Measurements from ENCODE around the gene ATP5F1D.

- TF ChIP-seq, protein P1, sequence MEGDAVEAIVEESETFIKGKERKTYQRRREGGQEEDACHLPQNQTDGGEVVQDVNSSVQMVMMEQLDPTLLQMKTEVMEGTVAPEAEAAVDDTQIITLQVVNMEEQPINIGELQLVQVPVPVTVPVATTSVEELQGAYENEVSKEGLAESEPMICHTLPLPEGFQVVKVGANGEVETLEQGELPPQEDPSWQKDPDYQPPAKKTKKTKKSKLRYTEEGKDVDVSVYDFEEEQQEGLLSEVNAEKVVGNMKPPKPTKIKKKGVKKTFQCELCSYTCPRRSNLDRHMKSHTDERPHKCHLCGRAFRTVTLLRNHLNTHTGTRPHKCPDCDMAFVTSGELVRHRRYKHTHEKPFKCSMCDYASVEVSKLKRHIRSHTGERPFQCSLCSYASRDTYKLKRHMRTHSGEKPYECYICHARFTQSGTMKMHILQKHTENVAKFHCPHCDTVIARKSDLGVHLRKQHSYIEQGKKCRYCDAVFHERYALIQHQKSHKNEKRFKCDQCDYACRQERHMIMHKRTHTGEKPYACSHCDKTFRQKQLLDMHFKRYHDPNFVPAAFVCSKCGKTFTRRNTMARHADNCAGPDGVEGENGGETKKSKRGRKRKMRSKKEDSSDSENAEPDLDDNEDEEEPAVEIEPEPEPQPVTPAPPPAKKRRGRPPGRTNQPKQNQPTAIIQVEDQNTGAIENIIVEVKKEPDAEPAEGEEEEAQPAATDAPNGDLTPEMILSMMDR (IDR thresholded peaks at IDR 0.05): no peak
- TF ChIP-seq POLR2A (IDR thresholded peaks at IDR 0.05): no peak
Observed at GRCh38 chr19:1290196-1290702, 48.7 kb downstream of the ATP5F1D start.
